HepG2 (cell line): ENCODE data around the gene NDST1. TPM values are rescaled to one million over a fixed set of nuclear protein-coding genes. Genes with fewer than 3 reads are reported as not detected.
A peak's percentile ranks its signal among the peaks of the same experiment; 100 is the strongest.

Experiments used
- CCDC6 ChIP-seq: sonication (generic); formaldehyde crosslinking; IDR thresholded peaks from 2 replicates; pipeline ENCODE4 v1.8.1; 2022; ENCODE audit warnings: mild to moderate bottlenecking, missing genetic modification reagents, moderate library complexity
- ESRRA ChIP-seq: sonication (generic); formaldehyde crosslinking; IDR thresholded peaks from 2 replicates; pipeline ENCODE4 v1.5.1; 2020; ENCODE audit warnings: mild to moderate bottlenecking, low read depth, missing genetic modification reagents
- KLF11 ChIP-seq: IDR thresholded peaks from 2 replicates; pipeline ENCODE4 v1.6.1; 2016; ENCODE audit warnings: missing compliant biosample characterization
- MATR3 ChIP-seq: sonication (generic); formaldehyde crosslinking; IDR thresholded peaks from 2 replicates; pipeline ENCODE4 v1.4.0; 2020; ENCODE audit warnings: missing genetic modification reagents
- NR3C1 ChIP-seq: sonication (generic); formaldehyde crosslinking; IDR thresholded peaks from 2 replicates; pipeline ENCODE4 v1.4.0; 2020; ENCODE audit warnings: missing genetic modification reagents
- SOX6 ChIP-seq, 2 experiments: fragments of 450-650 bp in 1 of 2; sonication (generic) in 1 of 2; formaldehyde crosslinking in 1 of 2; IDR thresholded peaks; 2 replicates each; pipeline versions ENCODE4 v1.4.0 to v1.6.1; 2017 to 2020; ENCODE audit warnings: antibody characterized with exemption in 1 of 2, mild to moderate bottlenecking in 1 of 2, missing genetic modification reagents in 1 of 2
- SP5 ChIP-seq: IDR thresholded peaks from 2 replicates; pipeline ENCODE4 v1.6.1; 2016; ENCODE audit warnings: low read depth, borderline replicate concordance
- ZBTB1 ChIP-seq: sonication (generic); formaldehyde crosslinking; IDR thresholded peaks from 2 replicates; pipeline ENCODE4 v1.4.0; 2020; ENCODE audit warnings: missing genetic modification reagents, borderline replicate concordance
- ZNF138 ChIP-seq: sonication (generic); formaldehyde crosslinking; IDR thresholded peaks from 2 replicates; pipeline ENCODE4 v1.5.0; 2020; ENCODE audit warnings: mild to moderate bottlenecking, low read depth, missing genetic modification reagents
- ZNF672 ChIP-seq: sonication (generic); formaldehyde crosslinking; IDR thresholded peaks from 2 replicates; pipeline ENCODE4 v1.8.1; 2022; ENCODE audit warnings: missing genetic modification reagents
- ZNF777 ChIP-seq: sonication (generic); formaldehyde crosslinking; IDR thresholded peaks from 2 replicates; pipeline ENCODE4 v1.4.0; 2020; ENCODE audit warnings: missing genetic modification reagents
- ZSCAN21 ChIP-seq: sonication (generic); formaldehyde crosslinking; IDR thresholded peaks from 2 replicates; pipeline ENCODE4 v1.8.0; 2022; ENCODE audit warnings: mild to moderate bottlenecking, missing genetic modification reagents, moderate library complexity, borderline replicate concordance
- polyA plus RNA-seq, 8 experiments: library from polyadenylated mRNA; depleted of rRNA in 3 of 8; stranded (reverse) in 7 of 8; unstranded in 1 of 8; fragments of >200 nt; fragmentation: Illumina TruSeq in 4 of 8; extraction: Trizol in 4 of 8; gene quantifications; 2 replicates each; pipeline versions ENCODE4 v1.2.1 to v1.2.3, GENCODE V29; 2011 to 2016; ENCODE audit warnings: low read depth in 4 of 8, missing spikeins in 1 of 8, mixed read lengths in 1 of 8; ENCODE audit not compliant: insufficient read depth in 1 of 8
- total RNA-seq, 5 experiments: library from RNA; depleted of rRNA; stranded (reverse); fragments of >200 nt; fragmentation: Illumina TruSeq; extraction: Trizol; gene quantifications; 2 replicates each; pipeline ENCODE4 v1.2.3, GENCODE V29; 2016; ENCODE audit warnings: low read depth in 1 of 5
- TF ChIP-seq, protein P1 (sequence below): IDR thresholded peaks from 2 replicates; pipeline ENCODE4 v1.6.1; 2018; ENCODE audit warnings: missing genetic modification reagents, mild to moderate bottlenecking, missing compliant biosample characterization
- TF ChIP-seq, protein P2 (sequence below): sonication (generic); formaldehyde crosslinking; IDR thresholded peaks from 2 replicates; pipeline ENCODE4 v1.4.0; 2020; ENCODE audit warnings: missing genetic modification reagents
- TF ChIP-seq, protein P3 (sequence below): sonication (generic); formaldehyde crosslinking; IDR thresholded peaks from 2 replicates; pipeline ENCODE4; 2020; ENCODE audit warnings: missing genetic modification reagents, mild to moderate bottlenecking, borderline replicate concordance
- TF ChIP-seq, protein P4 (sequence below): sonication (generic); formaldehyde crosslinking; IDR thresholded peaks from 2 replicates; pipeline ENCODE4 v1.4.0; 2020; ENCODE audit warnings: missing genetic modification reagents, mild to moderate bottlenecking, borderline replicate concordance
- TF ChIP-seq, protein P5 (sequence below): sonication (generic); formaldehyde crosslinking; IDR thresholded peaks from 2 replicates; pipeline ENCODE4 v1.8.0; 2022; ENCODE audit warnings: mild to moderate bottlenecking, missing genetic modification reagents
- TF ChIP-seq, protein P6 (sequence below): sonication (generic); formaldehyde crosslinking; IDR thresholded peaks from 2 replicates; pipeline ENCODE4 v1.5.1; 2020; ENCODE audit warnings: missing genetic modification reagents, mild to moderate bottlenecking, borderline replicate concordance

Gene NDST1
- total and polyA plus RNA-seq, 2 of the 13 experiments (the other 11 are each of a cell fraction or from before 2014, with no cell fraction given), result 23.8 to 26.2 TPM

DNA sequence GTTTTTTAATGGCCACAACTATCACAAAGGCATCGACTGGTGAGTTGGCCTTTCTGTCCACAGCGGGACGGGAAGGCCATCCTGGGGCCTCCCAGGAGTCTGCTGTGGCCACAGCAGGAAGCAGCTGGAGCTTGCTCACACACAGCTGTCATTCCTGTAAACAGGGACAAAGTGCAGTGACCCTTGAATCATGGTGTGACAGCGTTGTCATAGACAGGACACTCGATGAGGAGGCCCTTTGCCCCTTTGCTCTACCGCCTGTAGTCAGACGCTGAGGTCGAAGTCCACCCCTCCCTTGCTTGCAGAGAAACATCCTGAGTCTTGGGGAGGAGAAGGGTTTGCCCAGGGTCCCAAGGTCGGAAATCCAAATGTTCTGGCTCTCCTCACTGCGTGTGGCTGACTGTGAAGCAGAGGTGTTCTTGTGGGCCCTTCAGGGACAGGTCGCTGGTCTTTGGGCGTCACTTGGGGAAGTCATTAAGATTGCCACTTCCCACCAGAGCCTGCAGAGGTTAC is 35.1 kb downstream of the NDST1 start (continued):
- peak; percentile 87; the same call in 1 of the 2 replicates for TF ChIP-seq ZSCAN21 (CRISPR knock-in tag)
- TF ChIP-seq, protein P1, sequence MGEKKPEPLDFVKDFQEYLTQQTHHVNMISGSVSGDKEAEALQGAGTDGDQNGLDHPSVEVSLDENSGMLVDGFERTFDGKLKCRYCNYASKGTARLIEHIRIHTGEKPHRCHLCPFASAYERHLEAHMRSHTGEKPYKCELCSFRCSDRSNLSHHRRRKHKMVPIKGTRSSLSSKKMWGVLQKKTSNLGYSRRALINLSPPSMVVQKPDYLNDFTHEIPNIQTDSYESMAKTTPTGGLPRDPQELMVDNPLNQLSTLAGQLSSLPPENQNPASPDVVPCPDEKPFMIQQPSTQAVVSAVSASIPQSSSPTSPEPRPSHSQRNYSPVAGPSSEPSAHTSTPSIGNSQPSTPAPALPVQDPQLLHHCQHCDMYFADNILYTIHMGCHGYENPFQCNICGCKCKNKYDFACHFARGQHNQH, result peak; percentile 99
- no peak; the same call in 1 of the 2 replicates for TF ChIP-seq ZNF672 (CRISPR knock-in tag)
- TF ChIP-seq, protein P2, sequence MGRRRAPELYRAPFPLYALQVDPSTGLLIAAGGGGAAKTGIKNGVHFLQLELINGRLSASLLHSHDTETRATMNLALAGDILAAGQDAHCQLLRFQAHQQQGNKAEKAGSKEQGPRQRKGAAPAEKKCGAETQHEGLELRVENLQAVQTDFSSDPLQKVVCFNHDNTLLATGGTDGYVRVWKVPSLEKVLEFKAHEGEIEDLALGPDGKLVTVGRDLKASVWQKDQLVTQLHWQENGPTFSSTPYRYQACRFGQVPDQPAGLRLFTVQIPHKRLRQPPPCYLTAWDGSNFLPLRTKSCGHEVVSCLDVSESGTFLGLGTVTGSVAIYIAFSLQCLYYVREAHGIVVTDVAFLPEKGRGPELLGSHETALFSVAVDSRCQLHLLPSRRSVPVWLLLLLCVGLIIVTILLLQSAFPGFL (CRISPR knock-in tag), result no peak
- TF ChIP-seq KLF11 (CRISPR knock-in tag), result peak; percentile 86; the same call in 1 of the 2 replicates
- no peak for TF ChIP-seq MATR3 (CRISPR knock-in tag)
- TF ChIP-seq SOX6 (IDR thresholded peaks at IDR 0.05), result no peak
- peak; percentile 98 for TF ChIP-seq SOX6 (CRISPR knock-in tag; IDR thresholded peaks at IDR 0.05)
- TF ChIP-seq ZBTB1, result no peak
- TF ChIP-seq, protein P3, sequence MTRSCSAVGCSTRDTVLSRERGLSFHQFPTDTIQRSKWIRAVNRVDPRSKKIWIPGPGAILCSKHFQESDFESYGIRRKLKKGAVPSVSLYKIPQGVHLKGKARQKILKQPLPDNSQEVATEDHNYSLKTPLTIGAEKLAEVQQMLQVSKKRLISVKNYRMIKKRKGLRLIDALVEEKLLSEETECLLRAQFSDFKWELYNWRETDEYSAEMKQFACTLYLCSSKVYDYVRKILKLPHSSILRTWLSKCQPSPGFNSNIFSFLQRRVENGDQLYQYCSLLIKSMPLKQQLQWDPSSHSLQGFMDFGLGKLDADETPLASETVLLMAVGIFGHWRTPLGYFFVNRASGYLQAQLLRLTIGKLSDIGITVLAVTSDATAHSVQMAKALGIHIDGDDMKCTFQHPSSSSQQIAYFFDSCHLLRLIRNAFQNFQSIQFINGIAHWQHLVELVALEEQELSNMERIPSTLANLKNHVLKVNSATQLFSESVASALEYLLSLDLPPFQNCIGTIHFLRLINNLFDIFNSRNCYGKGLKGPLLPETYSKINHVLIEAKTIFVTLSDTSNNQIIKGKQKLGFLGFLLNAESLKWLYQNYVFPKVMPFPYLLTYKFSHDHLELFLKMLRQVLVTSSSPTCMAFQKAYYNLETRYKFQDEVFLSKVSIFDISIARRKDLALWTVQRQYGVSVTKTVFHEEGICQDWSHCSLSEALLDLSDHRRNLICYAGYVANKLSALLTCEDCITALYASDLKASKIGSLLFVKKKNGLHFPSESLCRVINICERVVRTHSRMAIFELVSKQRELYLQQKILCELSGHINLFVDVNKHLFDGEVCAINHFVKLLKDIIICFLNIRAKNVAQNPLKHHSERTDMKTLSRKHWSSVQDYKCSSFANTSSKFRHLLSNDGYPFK (CRISPR knock-in tag), result peak; percentile 86; the same call in 1 of the 2 replicates
- peak; percentile 89; the same call in 1 of the 2 replicates for TF ChIP-seq CCDC6
- TF ChIP-seq, protein P4, sequence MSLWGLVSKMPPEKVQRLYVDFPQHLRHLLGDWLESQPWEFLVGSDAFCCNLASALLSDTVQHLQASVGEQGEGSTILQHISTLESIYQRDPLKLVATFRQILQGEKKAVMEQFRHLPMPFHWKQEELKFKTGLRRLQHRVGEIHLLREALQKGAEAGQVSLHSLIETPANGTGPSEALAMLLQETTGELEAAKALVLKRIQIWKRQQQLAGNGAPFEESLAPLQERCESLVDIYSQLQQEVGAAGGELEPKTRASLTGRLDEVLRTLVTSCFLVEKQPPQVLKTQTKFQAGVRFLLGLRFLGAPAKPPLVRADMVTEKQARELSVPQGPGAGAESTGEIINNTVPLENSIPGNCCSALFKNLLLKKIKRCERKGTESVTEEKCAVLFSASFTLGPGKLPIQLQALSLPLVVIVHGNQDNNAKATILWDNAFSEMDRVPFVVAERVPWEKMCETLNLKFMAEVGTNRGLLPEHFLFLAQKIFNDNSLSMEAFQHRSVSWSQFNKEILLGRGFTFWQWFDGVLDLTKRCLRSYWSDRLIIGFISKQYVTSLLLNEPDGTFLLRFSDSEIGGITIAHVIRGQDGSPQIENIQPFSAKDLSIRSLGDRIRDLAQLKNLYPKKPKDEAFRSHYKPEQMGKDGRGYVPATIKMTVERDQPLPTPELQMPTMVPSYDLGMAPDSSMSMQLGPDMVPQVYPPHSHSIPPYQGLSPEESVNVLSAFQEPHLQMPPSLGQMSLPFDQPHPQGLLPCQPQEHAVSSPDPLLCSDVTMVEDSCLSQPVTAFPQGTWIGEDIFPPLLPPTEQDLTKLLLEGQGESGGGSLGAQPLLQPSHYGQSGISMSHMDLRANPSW (CRISPR knock-in tag), result peak; percentile 91; the same call in 1 of the 2 replicates
- peak; percentile 94 for TF ChIP-seq SP5
- TF ChIP-seq ESRRA (CRISPR knock-in tag), result peak; percentile 99
- TF ChIP-seq, protein P5, sequence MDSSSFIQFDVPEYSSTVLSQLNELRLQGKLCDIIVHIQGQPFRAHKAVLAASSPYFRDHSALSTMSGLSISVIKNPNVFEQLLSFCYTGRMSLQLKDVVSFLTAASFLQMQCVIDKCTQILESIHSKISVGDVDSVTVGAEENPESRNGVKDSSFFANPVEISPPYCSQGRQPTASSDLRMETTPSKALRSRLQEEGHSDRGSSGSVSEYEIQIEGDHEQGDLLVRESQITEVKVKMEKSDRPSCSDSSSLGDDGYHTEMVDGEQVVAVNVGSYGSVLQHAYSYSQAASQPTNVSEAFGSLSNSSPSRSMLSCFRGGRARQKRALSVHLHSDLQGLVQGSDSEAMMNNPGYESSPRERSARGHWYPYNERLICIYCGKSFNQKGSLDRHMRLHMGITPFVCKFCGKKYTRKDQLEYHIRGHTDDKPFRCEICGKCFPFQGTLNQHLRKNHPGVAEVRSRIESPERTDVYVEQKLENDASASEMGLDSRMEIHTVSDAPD (CRISPR knock-in tag), result peak; percentile 90
- TF ChIP-seq ZNF777 (CRISPR knock-in tag), result no peak; the same call in 1 of the 2 replicates
- TF ChIP-seq ZNF138, result no peak
- no peak for TF ChIP-seq NR3C1 (CRISPR knock-in tag)
- TF ChIP-seq, protein P6, sequence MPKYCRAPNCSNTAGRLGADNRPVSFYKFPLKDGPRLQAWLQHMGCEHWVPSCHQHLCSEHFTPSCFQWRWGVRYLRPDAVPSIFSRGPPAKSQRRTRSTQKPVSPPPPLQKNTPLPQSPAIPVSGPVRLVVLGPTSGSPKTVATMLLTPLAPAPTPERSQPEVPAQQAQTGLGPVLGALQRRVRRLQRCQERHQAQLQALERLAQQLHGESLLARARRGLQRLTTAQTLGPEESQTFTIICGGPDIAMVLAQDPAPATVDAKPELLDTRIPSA (CRISPR knock-in tag), result no peak
